SKM-1 (cell line): ENCODE measurements around the gene SNX33.
A peak's percentile ranks its signal among the peaks of the same experiment; 100 is the strongest.
"Not testable (repeated sequence)": the region's sequence is repeated elsewhere in the genome, so short reads cannot be mapped to it uniquely, and the experiment has no call there.

Source experiments
- DNase-seq: peaks from one replicate; lab custom pipeline; 2025; ENCODE audit not compliant: unreplicated experiment; lab: John Stamatoyannopoulos, UW

SNX33 gene

GRCh38 chr15:75682181-75683135 is 34.7 kb downstream of the SNX33 start:
- DNase-seq, result no peak

GRCh38 chr15:75683646-75684312 is 36.1 kb downstream of the SNX33 start:
- peak; percentile 8 for DNase-seq

- DNase-seq, result no peak
Measured at GRCh38 chr15:75684648-75685047, 36.9 kb downstream of the SNX33 start.

- no peak for DNase-seq
Measured at GRCh38 chr15:75685195-75685594, 37.5 kb downstream of the SNX33 start.

GRCh38 chr15:75686212-75686642 is 38.5 kb downstream of the SNX33 start:
- DNase-seq, result peak; percentile 11

GRCh38 chr15:75687486-75688277 is 40.0 kb downstream of the SNX33 start:
- DNase-seq, result no peak

- no peak for DNase-seq
Measured at GRCh38 chr15:75688278-75688557, 40.5 kb downstream of the SNX33 start.

- no peak for DNase-seq
Measured at GRCh38 chr15:75688831-75689230, 41.1 kb downstream of the SNX33 start.

- not testable (repeated sequence) for DNase-seq
Measured at GRCh38 chr15:75689429-75689828, 41.7 kb downstream of the SNX33 start.

- not testable (repeated sequence) for DNase-seq
Measured at GRCh38 chr15:75692311-75692710, 44.6 kb downstream of the SNX33 start.

- not testable (repeated sequence) for DNase-seq
Measured at GRCh38 chr15:75693028-75693427, 45.3 kb downstream of the SNX33 start.

GRCh38 chr15:75693501-75694240 is 46.0 kb downstream of the SNX33 start:
- peak; percentile 54 for DNase-seq

- peak; percentile 13 for DNase-seq
Measured at GRCh38 chr15:75694241-75695182, 46.8 kb downstream of the SNX33 start.

- DNase-seq, result no peak
Measured at GRCh38 chr15:75695220-75695619, 47.5 kb downstream of the SNX33 start.

GRCh38 chr15:75695634-75696310 is 48.1 kb downstream of the SNX33 start:
- no peak for DNase-seq

- DNase-seq, result no peak
Measured at GRCh38 chr15:75696311-75696720, 48.6 kb downstream of the SNX33 start.

- DNase-seq, result no peak
Measured at GRCh38 chr15:75696854-75697259, 49.1 kb downstream of the SNX33 start.

- no peak for DNase-seq
Measured at GRCh38 chr15:75697523-75697922, 49.8 kb downstream of the SNX33 start.
